ENCODE measurements around the gene TMEM69.
"Not testable (repeated sequence)": the region's sequence is repeated elsewhere in the genome, so short reads cannot be mapped to it uniquely, and the experiment has no call there.

Gene TMEM69

DNA sequence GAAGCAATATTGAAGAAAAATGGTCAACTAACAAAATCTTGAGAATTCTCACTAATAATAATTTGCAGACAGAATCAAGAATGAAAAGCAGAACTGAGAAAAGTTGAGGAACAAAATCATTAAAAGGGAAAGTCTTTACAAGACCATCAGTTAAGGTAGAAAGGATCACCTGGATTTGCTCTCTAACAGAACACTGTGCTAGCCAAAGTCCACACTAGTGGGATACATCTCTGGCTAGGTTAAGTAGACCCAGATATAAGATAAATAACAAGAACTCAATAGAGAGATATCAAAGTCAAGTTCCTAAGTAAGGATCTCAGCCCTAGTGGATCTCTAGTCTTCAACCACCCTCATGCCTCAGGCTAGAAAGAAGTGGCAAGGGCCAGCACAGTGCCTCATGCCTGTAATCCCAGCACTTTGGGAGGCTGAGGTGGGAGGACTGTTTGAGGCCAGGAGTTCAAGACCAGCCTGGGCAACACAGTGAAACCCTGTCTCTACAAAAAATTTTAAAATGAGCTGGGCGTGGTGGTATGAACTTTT, 42.9 kb downstream of the TMEM69 start:
- DNase-seq (ENCODE audit: low read depth in 1 of 2, low spot score in 1 of 2), result no peak

DNA sequence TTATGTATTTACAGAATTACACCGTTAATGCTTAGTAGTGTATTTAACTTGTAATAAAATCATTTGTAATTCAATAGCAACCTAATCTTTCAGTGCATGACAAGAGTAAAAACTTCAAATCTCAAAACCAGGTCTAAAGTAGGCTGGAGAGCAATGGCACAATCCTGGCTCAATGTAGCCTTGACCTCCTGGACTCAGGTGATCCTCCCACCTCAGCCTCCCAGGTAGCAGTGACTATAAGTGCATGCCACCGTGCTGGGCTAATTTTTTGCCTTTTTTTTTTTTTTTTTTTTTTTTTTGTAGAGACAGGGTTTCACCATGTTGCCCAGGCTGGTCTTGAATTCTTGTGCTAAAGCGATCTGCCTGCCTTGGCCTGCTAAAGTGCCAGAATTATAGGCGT, 51.2 kb downstream of the TMEM69 start:
- DNase-seq (ENCODE audit: low read depth in 1 of 2, low spot score in 1 of 2), result no peak

DNA sequence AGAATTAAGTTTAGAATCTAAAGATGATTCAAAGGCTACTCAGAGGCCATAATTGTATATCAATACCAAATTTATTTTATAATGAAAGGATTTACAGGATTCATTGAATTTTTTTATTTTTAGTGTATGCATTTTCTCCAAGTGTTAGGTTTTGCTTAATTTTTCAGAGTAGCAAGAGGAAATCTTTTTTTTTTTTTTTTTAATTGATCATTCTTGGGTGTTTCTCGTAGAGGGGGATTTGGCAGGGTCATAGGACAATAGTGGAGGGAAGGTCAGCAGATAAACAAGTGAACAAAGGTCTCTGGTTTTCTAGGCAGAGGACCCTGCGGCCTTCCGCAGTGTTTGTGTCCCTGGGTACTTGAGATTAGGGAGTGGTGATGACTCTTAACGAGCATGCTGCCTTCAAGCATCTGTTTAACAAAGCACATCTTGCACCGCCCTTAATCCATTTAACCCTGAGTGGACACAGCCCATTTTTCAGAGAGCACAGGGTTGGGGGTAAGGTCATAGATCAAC, 51.7 kb downstream of the TMEM69 start:
- not testable (repeated sequence) for DNase-seq (ENCODE audit: low read depth in 1 of 2, low spot score in 1 of 2)

All from activated CD4-positive, alpha-beta T cell treated with anti-CD3 and anti-CD28 coated beads, Interleukin-2, amount 50 U/mL, for 24 hours (primary cell).